Measurements from ENCODE around the gene WDCP.

GRCh38 chr2:24026233-24026632, 21.0 kb downstream of the WDCP start:
- TF ChIP-seq CTCF (IDR thresholded peaks at IDR 0.05) (no peak), POLR2A (IDR thresholded peaks at IDR 0.05) (no peak)

Data from right lobe of liver (tissue), 4 donors.